ENCODE measurements around the gene ZBTB16. TPM values are rescaled to one million over a fixed set of nuclear protein-coding genes. Genes with fewer than 3 reads are reported as not detected.
"Not testable (repeated sequence)": the region's sequence is repeated elsewhere in the genome, so short reads cannot be mapped to it uniquely, and the experiment has no call there.

Gene ZBTB16
- total RNA-seq, 1 donor from 2014 or later: 21.9 TPM

- no peaks in the 10 kb centered on the region for H3K36me3 Mint-ChIP-seq (ENCODE audit: low read depth)
- DNase-seq (ENCODE audit: low spot score): no peak
- no peak for TF ChIP-seq CTCF (IDR thresholded peaks at IDR 0.05)
- H3K27me3 Mint-ChIP-seq (ENCODE audit: low read depth): peaks cover 14% of the 10 kb centered on the region
- H3K9me3 Mint-ChIP-seq (ENCODE audit: low read depth): no peaks in the 10 kb centered on the region
- H3K27ac Mint-ChIP-seq (ENCODE audit: unreplicated experiment): peak overlapping the region; percentile 71
- peaks cover 25% of the 10 kb centered on the region for H3K4me1 Mint-ChIP-seq (ENCODE audit: low read depth)
- no peak overlapping the region for H3K4me3 Mint-ChIP-seq (ENCODE audit: unreplicated experiment)
Measured at GRCh38 chr11:114040706-114041211, 18.8 kb upstream of the ZBTB16 start.

GRCh38 chr11:114042234-114042633 is 17.3 kb upstream of the ZBTB16 start:
- TF ChIP-seq CTCF (IDR thresholded peaks at IDR 0.05): no peak
- no peak overlapping the region for H3K27ac Mint-ChIP-seq (ENCODE audit: unreplicated experiment)
- peaks cover 15% of the 10 kb centered on the region for H3K4me1 Mint-ChIP-seq (ENCODE audit: low read depth)
- no peak overlapping the region for H3K4me3 Mint-ChIP-seq (ENCODE audit: unreplicated experiment)
- H3K27me3 Mint-ChIP-seq (ENCODE audit: low read depth): peaks cover 24% of the 10 kb centered on the region
- no peaks in the 10 kb centered on the region for H3K9me3 Mint-ChIP-seq (ENCODE audit: low read depth)
- H3K36me3 Mint-ChIP-seq (ENCODE audit: low read depth): no peaks in the 10 kb centered on the region
- DNase-seq (ENCODE audit: low spot score): no peak

GRCh38 chr11:114044042-114044871 is 15.3 kb upstream of the ZBTB16 start:
- Mint-ChIP-seq H3K4me3 (ENCODE audit: unreplicated experiment) (no peak overlapping the region), H3K27me3 (ENCODE audit: low read depth) (peaks cover 41% of the 10 kb centered on the region), H3K27ac (ENCODE audit: unreplicated experiment) (no peak overlapping the region), H3K4me1 (ENCODE audit: low read depth) (peaks cover 15% of the 10 kb centered on the region), H3K36me3 (ENCODE audit: low read depth) (no peaks in the 10 kb centered on the region), H3K9me3 (ENCODE audit: low read depth) (no peaks in the 10 kb centered on the region)
- no peak for TF ChIP-seq CTCF (IDR thresholded peaks at IDR 0.05)
- no peak for DNase-seq (ENCODE audit: low spot score)

GRCh38 chr11:114047327-114047726 is 12.2 kb upstream of the ZBTB16 start:
- no peak for TF ChIP-seq CTCF (IDR thresholded peaks at IDR 0.05)

GRCh38 chr11:114049050-114049449 is 10.5 kb upstream of the ZBTB16 start:
- no peak for DNase-seq (ENCODE audit: low spot score)
- H3K36me3 Mint-ChIP-seq (ENCODE audit: low read depth): no peaks in the 10 kb centered on the region
- H3K4me1 Mint-ChIP-seq (ENCODE audit: low read depth): peaks cover 2% of the 10 kb centered on the region
- no peaks in the 10 kb centered on the region for H3K9me3 Mint-ChIP-seq (ENCODE audit: low read depth)
- H3K4me3 Mint-ChIP-seq (ENCODE audit: unreplicated experiment): no peak overlapping the region
- peaks cover 64% of the 10 kb centered on the region for H3K27me3 Mint-ChIP-seq (ENCODE audit: low read depth)
- no peak overlapping the region for H3K27ac Mint-ChIP-seq (ENCODE audit: unreplicated experiment)
- no peak for TF ChIP-seq CTCF (IDR thresholded peaks at IDR 0.05)

More at GRCh38 chr11:114047327-114047726, 12.2 kb upstream of the ZBTB16 start:
- H3K36me3 Mint-ChIP-seq (ENCODE audit: low read depth): no peaks in the 10 kb centered on the region
- DNase-seq (ENCODE audit: low spot score): no peak
- H3K9me3 Mint-ChIP-seq (ENCODE audit: low read depth): no peaks in the 10 kb centered on the region
- H3K27ac Mint-ChIP-seq (ENCODE audit: unreplicated experiment): no peak overlapping the region
- peaks cover 53% of the 10 kb centered on the region for H3K27me3 Mint-ChIP-seq (ENCODE audit: low read depth)
- no peak overlapping the region for H3K4me3 Mint-ChIP-seq (ENCODE audit: unreplicated experiment)
- H3K4me1 Mint-ChIP-seq (ENCODE audit: low read depth): peaks cover 6% of the 10 kb centered on the region

- H3K27ac Mint-ChIP-seq (ENCODE audit: unreplicated experiment); DNase-seq (ENCODE audit: low spot score): not testable (repeated sequence)
Measured at GRCh38 chr11:114049766-114050165, 9.7 kb upstream of the ZBTB16 start.

More at GRCh38 chr11:114049766-114050165, 9.7 kb upstream of the ZBTB16 start:
- H3K27me3 Mint-ChIP-seq (ENCODE audit: low read depth): peaks cover 66% of the 10 kb centered on the region
- not testable (repeated sequence) for H3K36me3 Mint-ChIP-seq (ENCODE audit: low read depth); H3K9me3 Mint-ChIP-seq (ENCODE audit: low read depth); H3K4me3 Mint-ChIP-seq (ENCODE audit: unreplicated experiment); H3K4me1 Mint-ChIP-seq (ENCODE audit: low read depth)
